Left renal cortex interstitium (tissue), 4 donors: ENCODE measurements around the gene NCR3LG1. TPM values are rescaled to one million over a fixed set of nuclear protein-coding genes. Genes with fewer than 3 reads are reported as not detected.
A peak's percentile ranks its signal among the peaks of the same experiment; 100 is the strongest.

Experiments
- DNase-seq, 4 donors: peaks; one replicate each; pipeline ENCODE4 v3.0.0-alpha.2; 2013; ENCODE audit warnings: low read depth in 4 of 4, low spot score in 2 of 4, missing footprints in 1 of 4
- polyA plus RNA-seq, 4 donors: library from polyadenylated mRNA; unstranded; fragments of 120-200 nt; gene quantifications; one replicate each; pipeline ENCODE4 v1.2.1, GENCODE V29; 2013; ENCODE audit not compliant: insufficient read length in 4 of 4

Gene NCR3LG1
- 1 to 10 TPM; 1.1 to 2.0 (median 1.5) TPM for polyA plus RNA-seq

GRCh38 chr11:17351510-17352176 is at the start of gene NCR3LG1:
Gene NCR3LG1, plus strand, starts transcription at chr11:17351800. Its CDS starts 170 bp downstream, at chr11:17351970.
- DNase-seq = peak in 3 of 4 donors; percentile 27 to 34 (median 29)

- DNase-seq = no peak
These were observed 38.0 kb upstream of the NCR3LG1 start for GRCh38 chr11:17313349-17314231.

GRCh38 chr11:17314232-17314547 is 37.4 kb upstream of the NCR3LG1 start:
- peak in 2 of 4 donors; percentile 6 to 12 for DNase-seq

GRCh38 chr11:17314904-17315426 is 36.6 kb upstream of the NCR3LG1 start:
- DNase-seq = no peak

GRCh38 chr11:17328871-17329494 is 22.6 kb upstream of the NCR3LG1 start:
- no peak for DNase-seq

GRCh38 chr11:17331669-17332068 is 19.9 kb upstream of the NCR3LG1 start:
- no peak for DNase-seq

GRCh38 chr11:17333799-17334586 is 17.6 kb upstream of the NCR3LG1 start:
- DNase-seq = no peak

GRCh38 chr11:17343257-17343656 is 8.3 kb upstream of the NCR3LG1 start:
- no peak for DNase-seq

GRCh38 chr11:17343907-17344306 is 7.7 kb upstream of the NCR3LG1 start:
- no peak for DNase-seq

- DNase-seq = no peak
These were observed 3.9 kb upstream of the NCR3LG1 start for GRCh38 chr11:17347676-17348075.

GRCh38 chr11:17350455-17351171 is 987 bp upstream of the NCR3LG1 start:
- DNase-seq = no peak

- no peak for DNase-seq
These were observed 459 bp upstream of the NCR3LG1 start for GRCh38 chr11:17351172-17351509.

GRCh38 chr11:17352950-17353820 is 1.6 kb downstream of the NCR3LG1 start:
- peak; percentile 50 to 74 (median 65) for DNase-seq

GRCh38 chr11:17353821-17354600 is 2.4 kb downstream of the NCR3LG1 start:
- peak in 2 of 4 donors; percentile 0 to 11 for DNase-seq

GRCh38 chr11:17354601-17354991 is 3.0 kb downstream of the NCR3LG1 start:
- DNase-seq = peak in 2 of 4 donors; percentile 19 to 67

GRCh38 chr11:17366495-17366894 is 14.9 kb downstream of the NCR3LG1 start:
- no peak for DNase-seq

- no peak for DNase-seq
These were observed 17.0 kb downstream of the NCR3LG1 start for GRCh38 chr11:17368551-17368950.

GRCh38 chr11:17369094-17369493 is 17.5 kb downstream of the NCR3LG1 start:
- no peak for DNase-seq
